Measurements from ENCODE around the gene S100A8.

DNA sequence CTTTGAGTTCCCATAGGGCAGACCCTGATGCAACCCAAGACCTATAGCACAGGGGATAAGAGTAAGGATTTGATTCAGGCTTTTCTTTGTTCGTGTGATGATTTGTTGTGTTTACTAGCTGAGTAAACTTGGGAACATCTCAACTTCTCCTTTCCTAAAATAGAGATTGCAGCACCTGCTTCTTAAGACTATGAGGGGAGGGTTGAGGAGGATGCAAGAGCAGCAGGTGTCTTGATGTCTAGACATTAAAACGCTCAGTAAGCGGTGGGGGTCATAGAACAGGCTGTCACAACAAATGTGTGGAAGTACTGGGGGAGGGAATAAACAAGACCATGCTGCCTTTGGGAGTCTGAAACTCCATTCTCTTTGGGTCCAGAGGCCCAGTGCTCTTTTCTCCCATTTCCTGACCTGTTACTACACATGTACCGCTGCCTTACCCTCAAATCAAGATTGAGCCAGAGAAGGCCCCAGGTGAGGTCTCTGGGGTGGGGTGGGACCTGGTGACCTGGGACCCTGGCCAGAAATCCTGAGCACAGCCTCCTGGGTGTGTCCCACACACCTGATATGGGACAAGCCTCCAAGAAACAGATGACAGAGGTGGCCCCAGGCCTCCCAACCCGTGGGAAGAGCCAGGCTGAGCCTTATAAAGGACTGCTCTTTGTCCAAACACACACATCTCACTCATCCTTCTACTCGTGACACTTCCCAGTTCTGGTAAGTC, 25.1 kb upstream of the S100A8 start, which contains the start of gene S100A7A:
- no peak for TF ChIP-seq EZH2 (IDR thresholded peaks at IDR 0.05; ENCODE audit: insufficient read depth, poor library complexity, severe bottlenecking)
- no peak for TF ChIP-seq EZH2phosphoT487 (IDR thresholded peaks at IDR 0.05; ENCODE audit: insufficient read depth, low read depth)
